Measurements from ENCODE around the gene SPATA20. TPM values are rescaled to one million over a fixed set of nuclear protein-coding genes. Genes with fewer than 3 reads are reported as not detected.

SPATA20 gene
- total and polyA plus RNA-seq, 2 of the 13 experiments (the other 11 are each of a cell fraction or from before 2014, with no cell fraction given): 36.1 to 64.8 TPM

DNA sequence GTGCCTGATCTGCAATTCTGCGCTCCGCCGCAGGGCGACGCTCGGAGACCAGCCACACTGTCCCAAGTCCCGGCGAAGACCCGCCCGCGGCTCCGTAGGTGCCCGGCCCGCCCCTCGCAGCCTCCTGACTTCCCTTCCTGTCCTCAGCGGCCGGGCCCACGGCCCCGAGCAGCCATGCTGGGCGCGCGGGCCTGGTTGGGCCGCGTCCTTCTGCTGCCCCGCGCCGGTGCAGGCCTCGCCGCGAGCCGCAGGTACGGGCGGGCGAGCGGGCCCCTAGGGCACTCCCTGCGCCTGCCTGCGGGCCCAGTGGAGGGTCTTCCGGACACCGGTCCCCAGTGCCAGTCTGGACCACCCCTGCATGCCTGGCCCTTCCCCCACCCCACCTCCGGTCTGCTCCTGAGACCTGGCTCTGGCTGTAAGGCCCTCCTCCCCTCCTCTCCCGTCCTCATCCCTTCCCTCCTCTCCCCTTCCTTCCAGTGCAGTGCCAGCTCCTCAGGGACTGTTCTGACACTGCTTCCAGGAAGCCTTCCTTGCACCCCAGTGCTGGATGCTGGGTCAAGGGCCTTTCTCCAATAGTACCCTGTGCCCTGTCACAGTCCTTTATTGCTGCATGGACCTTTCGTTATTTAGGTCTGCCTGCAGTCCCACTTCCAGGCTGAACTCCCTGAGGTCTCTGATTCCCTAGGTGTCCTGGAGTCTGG lies at the start of gene SPATA20 (continued):
- peak; percentile 62; the same call in 1 of the 2 replicates for TF ChIP-seq ZNF772 (CRISPR knock-in tag; IDR thresholded peaks at IDR 0.05)
- TF ChIP-seq ZKSCAN8 (CRISPR knock-in tag; IDR thresholded peaks at IDR 0.05; ENCODE audit: borderline replicate concordance): peak; percentile 84; the same call in 1 of the 2 replicates
- peak; percentile 52 for TF ChIP-seq TAF1 (CRISPR knock-in tag; IDR thresholded peaks at IDR 0.05)
- TF ChIP-seq ZNF232 (CRISPR knock-in tag; IDR thresholded peaks at IDR 0.05; ENCODE audit: borderline replicate concordance): 0 out of 2 replicates have a peak, but pooled peaks have one; percentile 41
- no peak for TF ChIP-seq POLR2AphosphoS2 (IDR thresholded peaks at IDR 0.05; ENCODE audit: low read depth, low read length)
- TF ChIP-seq JUN (CRISPR knock-in tag; IDR thresholded peaks at IDR 0.05): no peak
- TF ChIP-seq, protein P1, sequence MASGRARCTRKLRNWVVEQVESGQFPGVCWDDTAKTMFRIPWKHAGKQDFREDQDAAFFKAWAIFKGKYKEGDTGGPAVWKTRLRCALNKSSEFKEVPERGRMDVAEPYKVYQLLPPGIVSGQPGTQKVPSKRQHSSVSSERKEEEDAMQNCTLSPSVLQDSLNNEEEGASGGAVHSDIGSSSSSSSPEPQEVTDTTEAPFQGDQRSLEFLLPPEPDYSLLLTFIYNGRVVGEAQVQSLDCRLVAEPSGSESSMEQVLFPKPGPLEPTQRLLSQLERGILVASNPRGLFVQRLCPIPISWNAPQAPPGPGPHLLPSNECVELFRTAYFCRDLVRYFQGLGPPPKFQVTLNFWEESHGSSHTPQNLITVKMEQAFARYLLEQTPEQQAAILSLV (CRISPR knock-in tag; IDR thresholded peaks at IDR 0.05; ENCODE audit: borderline replicate concordance): peak; percentile 92; the same call in 1 of the 2 replicates
- TF ChIP-seq SP2 (CRISPR knock-in tag; IDR thresholded peaks at IDR 0.05): no peak
- TF ChIP-seq ZNF737 (CRISPR knock-in tag; IDR thresholded peaks at IDR 0.05; ENCODE audit: borderline replicate concordance): no peak
- TF ChIP-seq, protein P2, sequence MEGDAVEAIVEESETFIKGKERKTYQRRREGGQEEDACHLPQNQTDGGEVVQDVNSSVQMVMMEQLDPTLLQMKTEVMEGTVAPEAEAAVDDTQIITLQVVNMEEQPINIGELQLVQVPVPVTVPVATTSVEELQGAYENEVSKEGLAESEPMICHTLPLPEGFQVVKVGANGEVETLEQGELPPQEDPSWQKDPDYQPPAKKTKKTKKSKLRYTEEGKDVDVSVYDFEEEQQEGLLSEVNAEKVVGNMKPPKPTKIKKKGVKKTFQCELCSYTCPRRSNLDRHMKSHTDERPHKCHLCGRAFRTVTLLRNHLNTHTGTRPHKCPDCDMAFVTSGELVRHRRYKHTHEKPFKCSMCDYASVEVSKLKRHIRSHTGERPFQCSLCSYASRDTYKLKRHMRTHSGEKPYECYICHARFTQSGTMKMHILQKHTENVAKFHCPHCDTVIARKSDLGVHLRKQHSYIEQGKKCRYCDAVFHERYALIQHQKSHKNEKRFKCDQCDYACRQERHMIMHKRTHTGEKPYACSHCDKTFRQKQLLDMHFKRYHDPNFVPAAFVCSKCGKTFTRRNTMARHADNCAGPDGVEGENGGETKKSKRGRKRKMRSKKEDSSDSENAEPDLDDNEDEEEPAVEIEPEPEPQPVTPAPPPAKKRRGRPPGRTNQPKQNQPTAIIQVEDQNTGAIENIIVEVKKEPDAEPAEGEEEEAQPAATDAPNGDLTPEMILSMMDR (CRISPR knock-in tag; IDR thresholded peaks at IDR 0.05): peak; percentile 99
- peak; percentile 92 for TF ChIP-seq ARNT2 (CRISPR knock-in tag; IDR thresholded peaks at IDR 0.05; ENCODE audit: low read depth)
- peak; percentile 72 for TF ChIP-seq ETV5 (CRISPR knock-in tag; IDR thresholded peaks at IDR 0.05; ENCODE audit: borderline replicate concordance)
- no peak for TF ChIP-seq U2AF2 (IDR thresholded peaks at IDR 0.05; ENCODE audit: low read depth, low read length)
- TF ChIP-seq ZNF709 (CRISPR knock-in tag; IDR thresholded peaks at IDR 0.05): peak; percentile 83
- TF ChIP-seq ZNF160 (CRISPR knock-in tag; IDR thresholded peaks at IDR 0.05): peak; percentile 74
- peak; percentile 16; the same call in 1 of the 2 replicates for TF ChIP-seq GFI1 (CRISPR knock-in tag; IDR thresholded peaks at IDR 0.05; ENCODE audit: borderline replicate concordance)
- TF ChIP-seq, protein P3, sequence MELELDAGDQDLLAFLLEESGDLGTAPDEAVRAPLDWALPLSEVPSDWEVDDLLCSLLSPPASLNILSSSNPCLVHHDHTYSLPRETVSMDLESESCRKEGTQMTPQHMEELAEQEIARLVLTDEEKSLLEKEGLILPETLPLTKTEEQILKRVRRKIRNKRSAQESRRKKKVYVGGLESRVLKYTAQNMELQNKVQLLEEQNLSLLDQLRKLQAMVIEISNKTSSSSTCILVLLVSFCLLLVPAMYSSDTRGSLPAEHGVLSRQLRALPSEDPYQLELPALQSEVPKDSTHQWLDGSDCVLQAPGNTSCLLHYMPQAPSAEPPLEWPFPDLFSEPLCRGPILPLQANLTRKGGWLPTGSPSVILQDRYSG (CRISPR knock-in tag; IDR thresholded peaks at IDR 0.05): peak; percentile 92
- TF ChIP-seq ADNP (CRISPR knock-in tag; IDR thresholded peaks at IDR 0.05): no peak; the same call in 1 of the 2 replicates
- no peak for TF ChIP-seq CHD4 (IDR thresholded peaks at IDR 0.05; ENCODE audit: borderline replicate concordance, low read length)
- no peak for TF ChIP-seq FIP1L1 (IDR thresholded peaks at IDR 0.05; ENCODE audit: borderline replicate concordance, insufficient read depth, low read depth, low read length)
- no peak for TF ChIP-seq EZH2 (conservative IDR thresholded peaks at IDR 0.05; ENCODE audit: low read depth, low read length)
- TF ChIP-seq, protein P4, sequence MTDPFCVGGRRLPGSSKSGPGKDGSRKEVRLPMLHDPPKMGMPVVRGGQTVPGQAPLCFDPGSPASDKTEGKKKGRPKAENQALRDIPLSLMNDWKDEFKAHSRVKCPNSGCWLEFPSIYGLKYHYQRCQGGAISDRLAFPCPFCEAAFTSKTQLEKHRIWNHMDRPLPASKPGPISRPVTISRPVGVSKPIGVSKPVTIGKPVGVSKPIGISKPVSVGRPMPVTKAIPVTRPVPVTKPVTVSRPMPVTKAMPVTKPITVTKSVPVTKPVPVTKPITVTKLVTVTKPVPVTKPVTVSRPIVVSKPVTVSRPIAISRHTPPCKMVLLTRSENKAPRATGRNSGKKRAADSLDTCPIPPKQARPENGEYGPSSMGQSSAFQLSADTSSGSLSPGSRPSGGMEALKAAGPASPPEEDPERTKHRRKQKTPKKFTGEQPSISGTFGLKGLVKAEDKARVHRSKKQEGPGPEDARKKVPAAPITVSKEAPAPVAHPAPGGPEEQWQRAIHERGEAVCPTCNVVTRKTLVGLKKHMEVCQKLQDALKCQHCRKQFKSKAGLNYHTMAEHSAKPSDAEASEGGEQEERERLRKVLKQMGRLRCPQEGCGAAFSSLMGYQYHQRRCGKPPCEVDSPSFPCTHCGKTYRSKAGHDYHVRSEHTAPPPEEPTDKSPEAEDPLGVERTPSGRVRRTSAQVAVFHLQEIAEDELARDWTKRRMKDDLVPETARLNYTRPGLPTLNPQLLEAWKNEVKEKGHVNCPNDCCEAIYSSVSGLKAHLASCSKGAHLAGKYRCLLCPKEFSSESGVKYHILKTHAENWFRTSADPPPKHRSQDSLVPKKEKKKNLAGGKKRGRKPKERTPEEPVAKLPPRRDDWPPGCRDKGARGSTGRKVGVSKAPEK (CRISPR knock-in tag; IDR thresholded peaks at IDR 0.05; ENCODE audit: borderline replicate concordance): no peak
- TF ChIP-seq ASH2L (IDR thresholded peaks at IDR 0.05; ENCODE audit: insufficient read length, low read depth, low read length): peak; percentile 64

Data from HepG2 (cell line).